ENCODE data around the gene KRCC1.

GRCh38 chr2:88036182-88036581, 19.4 kb downstream of the KRCC1 start:
- TF ChIP-seq GATA2 (IDR thresholded peaks at IDR 0.05; ENCODE audit: low read depth, low read length) (no peak), GATA3 (IDR thresholded peaks at IDR 0.05; ENCODE audit: low read depth, low read length) (no peak)
